ENCODE data around the gene ATP9B. TPM values are rescaled to one million over a fixed set of nuclear protein-coding genes. Genes with fewer than 3 reads are reported as not detected.

ATP9B gene
- total RNA-seq, 1 experiment from 2014 or later, result 17.8 TPM

GRCh38 chr18:79333046-79333445, 263.9 kb downstream of the ATP9B start:
- no TSS peak for BruUV-seq (replicated peaks)
- RAD21 ChIA-PET (ENCODE audit: low non-redundant PET in 1 of 2, low total read pairs in 2 of 2, uncharacterized antibody in 2 of 2, unreplicated experiment in 2 of 2), result no interaction called here
- Histone ChIP-seq H3K27ac (ENCODE audit: low read depth, low read length) (no peak overlapping the region), H3K4me1 (ENCODE audit: control insufficient read depth in 1 of 2, insufficient read depth in 2 of 2, low read length in 2 of 2) (no peaks in the 10 kb centered on the region), H2AFZ (ENCODE audit: low read depth, low read length, poor library complexity, severe bottlenecking) (no peak overlapping the region), H3K9me2 (ENCODE audit: insufficient read depth) (no peaks in the 10 kb centered on the region), H3K4me3 (replicated peaks in 1 of 2; ENCODE audit: low read depth in 1 of 2, low read length in 2 of 2) (no peak overlapping the region), H3K27me3 (ENCODE audit: insufficient read depth, low read length) (no peaks in the 10 kb centered on the region), H3K9me3 (ENCODE audit: control insufficient read depth in 1 of 2, insufficient read depth in 1 of 2, low read depth in 1 of 2, low read length in 2 of 2) (peaks cover 0 to under 1% of the 10 kb centered on the region in 2 experiments; a peak in 1 of 4 replicates), H3K36me3 (ENCODE audit: control insufficient read depth in 1 of 2, insufficient read depth in 2 of 2, low read length in 2 of 2) (no peaks in the 10 kb centered on the region), H4K20me1 (ENCODE audit: insufficient read depth) (no peaks in the 10 kb centered on the region), H3K79me2 (ENCODE audit: insufficient read depth, low read length) (no peaks in the 10 kb centered on the region), H3K9ac (ENCODE audit: low read length) (no peak overlapping the region), H3K4me2 (ENCODE audit: low read length) (no peak overlapping the region)
- CTCF ChIA-PET, result no interaction called here
- POLR2A ChIA-PET, result no interaction called here
- TF ChIP-seq CEBPB (IDR thresholded peaks at IDR 0.05; ENCODE audit: low read depth), result no peak
- no peak for TF ChIP-seq POLR2AphosphoS5 (IDR thresholded peaks at IDR 0.05; ENCODE audit: low read depth, low read length)
- intact Hi-C loops (cut with micrococcal nuclease), result no loop called here
- ATAC-seq (no peak), DNase-seq (ENCODE audit: low read depth, low spot score) (no peak)

GRCh38 chr18:79334496-79335233, 265.5 kb downstream of the ATP9B start:
- no peak for DNase-seq (ENCODE audit: low read depth, low spot score)
- CTCF ChIA-PET, result no interaction called here
- no peaks in the 10 kb centered on the region for H3K27me3 ChIP-seq (ENCODE audit: insufficient read depth, low read length)
- no peaks in the 10 kb centered on the region for H3K4me1 ChIP-seq (ENCODE audit: control insufficient read depth in 1 of 2, insufficient read depth in 2 of 2, low read length in 2 of 2)
- intact Hi-C loops (cut with micrococcal nuclease), result no loop called here
- TF ChIP-seq JUND (IDR thresholded peaks at IDR 0.05) (no peak), RAD21 (IDR thresholded peaks at IDR 0.05; ENCODE audit: low read depth) (no peak), MAX (IDR thresholded peaks at IDR 0.05) (no peak), REST (IDR thresholded peaks at IDR 0.05; ENCODE audit: low read depth) (no peak)
- POLR2A ChIA-PET, result no interaction called here
- H3K9me2 ChIP-seq (ENCODE audit: insufficient read depth), result no peaks in the 10 kb centered on the region
- ATAC-seq, result no peak
- H3K27ac ChIP-seq (ENCODE audit: low read depth, low read length), result no peak overlapping the region
- H3K9me3 ChIP-seq (ENCODE audit: control insufficient read depth in 1 of 2, insufficient read depth in 1 of 2, low read depth in 1 of 2, low read length in 2 of 2), result no peaks in the 10 kb centered on the region
- no TSS peak for BruUV-seq (replicated peaks)
- H2AFZ ChIP-seq (ENCODE audit: low read depth, low read length, poor library complexity, severe bottlenecking), result no peak overlapping the region
- no peak overlapping the region for H3K9ac ChIP-seq (ENCODE audit: low read length)
- H3K4me3 ChIP-seq (replicated peaks in 1 of 2; ENCODE audit: low read depth in 1 of 2, low read length in 2 of 2), result no peak overlapping the region
- H3K36me3 ChIP-seq (ENCODE audit: control insufficient read depth in 1 of 2, insufficient read depth in 2 of 2, low read length in 2 of 2), result no peaks in the 10 kb centered on the region
- no peaks in the 10 kb centered on the region for H3K79me2 ChIP-seq (ENCODE audit: insufficient read depth, low read length)
- no peak overlapping the region for H3K4me2 ChIP-seq (ENCODE audit: low read length)
- no peaks in the 10 kb centered on the region for H4K20me1 ChIP-seq (ENCODE audit: insufficient read depth)
- RAD21 ChIA-PET (ENCODE audit: low non-redundant PET in 1 of 2, low total read pairs in 2 of 2, uncharacterized antibody in 2 of 2, unreplicated experiment in 2 of 2), result no interaction called here

Measured in HCT116 (cell line).